ENCODE data around the gene CCR4.

GRCh38 chr3:32948625-32949445 lies 2.6 kb upstream of the CCR4 start:
- no peak for TF ChIP-seq CTCF (IDR thresholded peaks at IDR 0.05)
- no peak for TF ChIP-seq POLR2A (IDR thresholded peaks at IDR 0.05)
